ENCODE data around the gene C1orf74. TPM values are rescaled to one million over a fixed set of nuclear protein-coding genes. Genes with fewer than 3 reads are reported as not detected.

The C1orf74 gene
- total RNA-seq, 1 experiment from 2014 or later = 4.6 TPM

DNA sequence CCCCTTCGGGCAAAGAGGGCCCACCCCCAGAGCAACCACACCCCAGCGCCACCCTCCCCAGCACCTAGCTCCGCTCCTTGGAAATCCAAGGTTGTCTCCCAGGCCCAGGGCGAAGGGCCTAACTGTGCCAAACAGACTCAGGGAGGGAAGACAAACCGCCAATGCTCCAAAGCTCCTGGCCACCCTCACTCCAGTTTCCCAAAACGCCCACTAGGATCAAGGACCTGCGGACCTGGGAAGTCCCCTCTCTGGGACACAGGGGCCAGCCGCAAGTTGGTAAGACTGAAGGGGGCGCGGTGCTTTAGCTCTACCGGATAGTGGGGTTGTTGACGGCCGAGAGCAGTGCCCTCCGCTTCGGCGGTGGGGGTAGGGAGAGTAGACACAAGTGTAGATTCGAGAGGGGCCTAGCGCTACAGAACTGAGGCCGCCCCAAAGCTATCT, 21.0 kb upstream of the C1orf74 start:
- Mint-ChIP-seq H3K27ac (peak overlapping the region; percentile 92; the same call in 1 of the 2 replicates), H3K4me1 (peaks cover 13% of the 10 kb centered on the region), H3K36me3 (no peaks in the 10 kb centered on the region), H3K9me3 (no peaks in the 10 kb centered on the region), H3K27me3 (ENCODE audit: low read depth) (no peaks in the 10 kb centered on the region; the same call in none of the 2 replicates), H3K4me3 (peak overlapping the region; percentile 98)
- peak; percentile 73 for ATAC-seq
- CTCF ChIA-PET = interaction anchor here (1.0 to 2.2 kb wide), 9 partner anchors 10 to 569 kb away, joined by 3 to 20 read pairs (median 6); partner anchors contain the start of genes C1orf74 and UTP25
- TF ChIP-seq OVOL2 (CRISPR knock-in tag; IDR thresholded peaks at IDR 0.05; ENCODE audit: borderline replicate concordance) (no peak), ATF1 (CRISPR knock-in tag; IDR thresholded peaks at IDR 0.05) (no peak)
- TF ChIP-seq, protein P1, sequence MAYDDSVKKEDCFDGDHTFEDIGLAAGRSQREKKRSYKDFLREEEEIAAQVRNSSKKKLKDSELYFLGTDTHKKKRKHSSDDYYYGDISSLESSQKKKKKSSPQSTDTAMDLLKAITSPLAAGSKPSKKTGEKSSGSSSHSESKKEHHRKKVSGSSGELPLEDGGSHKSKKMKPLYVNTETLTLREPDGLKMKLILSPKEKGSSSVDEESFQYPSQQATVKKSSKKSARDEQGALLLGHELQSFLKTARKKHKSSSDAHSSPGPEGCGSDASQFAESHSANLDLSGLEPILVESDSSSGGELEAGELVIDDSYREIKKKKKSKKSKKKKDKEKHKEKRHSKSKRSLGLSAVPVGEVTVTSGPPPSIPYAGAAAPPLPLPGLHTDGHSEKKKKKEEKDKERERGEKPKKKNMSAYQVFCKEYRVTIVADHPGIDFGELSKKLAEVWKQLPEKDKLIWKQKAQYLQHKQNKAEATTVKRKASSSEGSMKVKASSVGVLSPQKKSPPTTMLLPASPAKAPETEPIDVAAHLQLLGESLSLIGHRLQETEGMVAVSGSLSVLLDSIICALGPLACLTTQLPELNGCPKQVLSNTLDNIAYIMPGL (CRISPR knock-in tag; IDR thresholded peaks at IDR 0.05) = no peak
- DNase-seq (ENCODE audit: low spot score) = peak; percentile 56
- POLR2A ChIA-PET = interaction anchor here (0.6 to 1.7 kb wide), 6 partner anchors 10 to 1494 kb away, joined by 3 to 10 read pairs (median 4); partner anchors contain the start of genes C1orf74 and UTP25

DNA sequence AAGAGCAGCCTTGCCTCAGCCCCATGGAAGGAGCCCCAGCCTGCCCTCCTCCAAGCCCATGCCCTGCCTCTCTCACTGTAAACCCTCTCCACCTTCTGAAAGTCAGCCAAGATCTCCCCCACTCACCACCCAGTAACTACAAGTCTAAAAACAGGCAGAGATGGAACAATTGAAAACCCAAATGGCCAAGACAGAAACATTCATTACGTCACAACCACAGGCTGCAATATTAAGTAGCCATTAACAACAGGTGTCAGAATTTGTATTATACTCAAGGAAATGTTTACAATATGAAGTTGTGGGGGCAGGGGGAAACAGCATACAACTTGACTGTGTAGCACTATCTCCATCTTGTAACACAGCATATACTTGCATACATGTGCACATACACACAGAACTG, 19.2 kb upstream of the C1orf74 start:
- ChIA-PET CTCF (interaction anchor here (1.2 kb wide), 1 partner anchor 55 kb away, joined by 3 read pairs; no protein-coding TSS in a partner anchor), POLR2A (no interaction called here)
- no peak overlapping the region for H3K27ac Mint-ChIP-seq
- TF ChIP-seq, protein P2, sequence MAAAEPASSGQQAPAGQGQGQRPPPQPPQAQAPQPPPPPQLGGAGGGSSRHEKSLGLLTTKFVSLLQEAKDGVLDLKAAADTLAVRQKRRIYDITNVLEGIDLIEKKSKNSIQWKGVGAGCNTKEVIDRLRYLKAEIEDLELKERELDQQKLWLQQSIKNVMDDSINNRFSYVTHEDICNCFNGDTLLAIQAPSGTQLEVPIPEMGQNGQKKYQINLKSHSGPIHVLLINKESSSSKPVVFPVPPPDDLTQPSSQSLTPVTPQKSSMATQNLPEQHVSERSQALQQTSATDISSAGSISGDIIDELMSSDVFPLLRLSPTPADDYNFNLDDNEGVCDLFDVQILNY (CRISPR knock-in tag; IDR thresholded peaks at IDR 0.05) = no peak
- TF ChIP-seq, protein P3, sequence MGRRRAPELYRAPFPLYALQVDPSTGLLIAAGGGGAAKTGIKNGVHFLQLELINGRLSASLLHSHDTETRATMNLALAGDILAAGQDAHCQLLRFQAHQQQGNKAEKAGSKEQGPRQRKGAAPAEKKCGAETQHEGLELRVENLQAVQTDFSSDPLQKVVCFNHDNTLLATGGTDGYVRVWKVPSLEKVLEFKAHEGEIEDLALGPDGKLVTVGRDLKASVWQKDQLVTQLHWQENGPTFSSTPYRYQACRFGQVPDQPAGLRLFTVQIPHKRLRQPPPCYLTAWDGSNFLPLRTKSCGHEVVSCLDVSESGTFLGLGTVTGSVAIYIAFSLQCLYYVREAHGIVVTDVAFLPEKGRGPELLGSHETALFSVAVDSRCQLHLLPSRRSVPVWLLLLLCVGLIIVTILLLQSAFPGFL (CRISPR knock-in tag; IDR thresholded peaks at IDR 0.05; ENCODE audit: borderline replicate concordance) = no peak
- no peak for TF ChIP-seq CBFB (CRISPR knock-in tag; IDR thresholded peaks at IDR 0.05; ENCODE audit: low read depth)
- no peak for TF ChIP-seq NFYB (CRISPR knock-in tag; conservative IDR thresholded peaks at IDR 0.05; ENCODE audit: low read depth)
- TF ChIP-seq ZNF138 (CRISPR knock-in tag; conservative IDR thresholded peaks at IDR 0.05) = no peak
- TF ChIP-seq GTF2I (CRISPR knock-in tag; conservative IDR thresholded peaks at IDR 0.05) = no peak
- TF ChIP-seq EMX1 (CRISPR knock-in tag; IDR thresholded peaks at IDR 0.05) = no peak
- TF ChIP-seq, protein P4, sequence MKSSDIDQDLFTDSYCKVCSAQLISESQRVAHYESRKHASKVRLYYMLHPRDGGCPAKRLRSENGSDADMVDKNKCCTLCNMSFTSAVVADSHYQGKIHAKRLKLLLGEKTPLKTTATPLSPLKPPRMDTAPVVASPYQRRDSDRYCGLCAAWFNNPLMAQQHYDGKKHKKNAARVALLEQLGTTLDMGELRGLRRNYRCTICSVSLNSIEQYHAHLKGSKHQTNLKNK (CRISPR knock-in tag; IDR thresholded peaks at IDR 0.05) = no peak
- TF ChIP-seq, protein P5, sequence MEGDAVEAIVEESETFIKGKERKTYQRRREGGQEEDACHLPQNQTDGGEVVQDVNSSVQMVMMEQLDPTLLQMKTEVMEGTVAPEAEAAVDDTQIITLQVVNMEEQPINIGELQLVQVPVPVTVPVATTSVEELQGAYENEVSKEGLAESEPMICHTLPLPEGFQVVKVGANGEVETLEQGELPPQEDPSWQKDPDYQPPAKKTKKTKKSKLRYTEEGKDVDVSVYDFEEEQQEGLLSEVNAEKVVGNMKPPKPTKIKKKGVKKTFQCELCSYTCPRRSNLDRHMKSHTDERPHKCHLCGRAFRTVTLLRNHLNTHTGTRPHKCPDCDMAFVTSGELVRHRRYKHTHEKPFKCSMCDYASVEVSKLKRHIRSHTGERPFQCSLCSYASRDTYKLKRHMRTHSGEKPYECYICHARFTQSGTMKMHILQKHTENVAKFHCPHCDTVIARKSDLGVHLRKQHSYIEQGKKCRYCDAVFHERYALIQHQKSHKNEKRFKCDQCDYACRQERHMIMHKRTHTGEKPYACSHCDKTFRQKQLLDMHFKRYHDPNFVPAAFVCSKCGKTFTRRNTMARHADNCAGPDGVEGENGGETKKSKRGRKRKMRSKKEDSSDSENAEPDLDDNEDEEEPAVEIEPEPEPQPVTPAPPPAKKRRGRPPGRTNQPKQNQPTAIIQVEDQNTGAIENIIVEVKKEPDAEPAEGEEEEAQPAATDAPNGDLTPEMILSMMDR (IDR thresholded peaks at IDR 0.05) = no peak
- no peak for TF ChIP-seq ZBTB21 (CRISPR knock-in tag; IDR thresholded peaks at IDR 0.05; ENCODE audit: borderline replicate concordance)
- no peak for TF ChIP-seq JAZF1 (CRISPR knock-in tag; IDR thresholded peaks at IDR 0.05)
- TF ChIP-seq NR1H2 (CRISPR knock-in tag; IDR thresholded peaks at IDR 0.05) = no peak
- ATAC-seq (no peak), DNase-seq (ENCODE audit: low spot score) (no peak)
- H3K36me3 Mint-ChIP-seq = no peaks in the 10 kb centered on the region
- no peaks in the 10 kb centered on the region; the same call in 1 of the 2 replicates for H3K27me3 Mint-ChIP-seq (ENCODE audit: low read depth)
- no peaks in the 10 kb centered on the region for H3K9me3 Mint-ChIP-seq
- H3K4me3 Mint-ChIP-seq = no peak overlapping the region
- H3K4me1 Mint-ChIP-seq = peaks cover 13% of the 10 kb centered on the region

DNA sequence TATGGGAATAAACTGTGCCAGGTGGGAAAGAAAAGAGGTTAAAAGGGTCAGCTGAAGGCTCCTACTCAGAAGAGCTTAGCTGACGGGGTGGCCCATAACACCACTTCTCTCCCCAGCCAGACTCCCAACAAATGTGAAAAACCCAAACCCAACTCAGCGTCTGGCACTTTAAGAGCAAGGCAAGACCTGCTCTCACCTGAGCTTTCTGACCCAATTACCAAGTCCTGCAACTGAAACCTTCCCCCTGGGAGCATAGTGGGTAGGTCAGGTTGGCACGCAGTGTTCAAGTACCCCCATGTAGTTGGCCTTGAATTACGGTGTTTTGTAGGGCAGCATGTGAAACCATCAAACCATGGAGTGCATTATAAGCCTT, 18.4 kb upstream of the C1orf74 start:
- H3K4me3 Mint-ChIP-seq = no peak overlapping the region
- H3K9me3 Mint-ChIP-seq = no peaks in the 10 kb centered on the region
- H3K36me3 Mint-ChIP-seq = no peaks in the 10 kb centered on the region
- peaks cover 13% of the 10 kb centered on the region for H3K4me1 Mint-ChIP-seq
- DNase-seq (ENCODE audit: low spot score) (no peak), ATAC-seq (no peak)
- H3K27ac Mint-ChIP-seq = no peak overlapping the region
- ChIA-PET CTCF (interaction anchor here (1.2 kb wide), 1 partner anchor 55 kb away, joined by 3 read pairs; no protein-coding TSS in a partner anchor), POLR2A (no interaction called here)
- no peaks in the 10 kb centered on the region; the same call in 1 of the 2 replicates for H3K27me3 Mint-ChIP-seq (ENCODE audit: low read depth)
- TF ChIP-seq NFYB (CRISPR knock-in tag; conservative IDR thresholded peaks at IDR 0.05; ENCODE audit: low read depth) (no peak), JUN (CRISPR knock-in tag; IDR thresholded peaks at IDR 0.05) (no peak), IRF2 (CRISPR knock-in tag; IDR thresholded peaks at IDR 0.05; ENCODE audit: borderline replicate concordance, low read depth) (no peak), ZNF263 (CRISPR knock-in tag; IDR thresholded peaks at IDR 0.05; ENCODE audit: low read depth) (no peak), SP1 (CRISPR knock-in tag; conservative IDR thresholded peaks at IDR 0.05) (no peak), ELF4 (CRISPR knock-in tag; IDR thresholded peaks at IDR 0.05; ENCODE audit: low read depth) (no peak), CREM (CRISPR knock-in tag; IDR thresholded peaks at IDR 0.05) (no peak)
- TF ChIP-seq, protein P6, sequence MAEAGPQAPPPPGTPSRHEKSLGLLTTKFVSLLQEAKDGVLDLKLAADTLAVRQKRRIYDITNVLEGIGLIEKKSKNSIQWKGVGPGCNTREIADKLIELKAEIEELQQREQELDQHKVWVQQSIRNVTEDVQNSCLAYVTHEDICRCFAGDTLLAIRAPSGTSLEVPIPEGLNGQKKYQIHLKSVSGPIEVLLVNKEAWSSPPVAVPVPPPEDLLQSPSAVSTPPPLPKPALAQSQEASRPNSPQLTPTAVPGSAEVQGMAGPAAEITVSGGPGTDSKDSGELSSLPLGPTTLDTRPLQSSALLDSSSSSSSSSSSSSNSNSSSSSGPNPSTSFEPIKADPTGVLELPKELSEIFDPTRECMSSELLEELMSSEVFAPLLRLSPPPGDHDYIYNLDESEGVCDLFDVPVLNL (CRISPR knock-in tag; IDR thresholded peaks at IDR 0.05; ENCODE audit: borderline replicate concordance, low read depth) = no peak
- TF ChIP-seq, protein P7, sequence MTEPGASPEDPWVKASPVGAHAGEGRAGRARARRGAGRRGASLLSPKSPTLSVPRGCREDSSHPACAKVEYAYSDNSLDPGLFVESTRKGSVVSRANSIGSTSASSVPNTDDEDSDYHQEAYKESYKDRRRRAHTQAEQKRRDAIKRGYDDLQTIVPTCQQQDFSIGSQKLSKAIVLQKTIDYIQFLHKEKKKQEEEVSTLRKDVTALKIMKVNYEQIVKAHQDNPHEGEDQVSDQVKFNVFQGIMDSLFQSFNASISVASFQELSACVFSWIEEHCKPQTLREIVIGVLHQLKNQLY (CRISPR knock-in tag; IDR thresholded peaks at IDR 0.05) = no peak
- TF ChIP-seq, protein P8, sequence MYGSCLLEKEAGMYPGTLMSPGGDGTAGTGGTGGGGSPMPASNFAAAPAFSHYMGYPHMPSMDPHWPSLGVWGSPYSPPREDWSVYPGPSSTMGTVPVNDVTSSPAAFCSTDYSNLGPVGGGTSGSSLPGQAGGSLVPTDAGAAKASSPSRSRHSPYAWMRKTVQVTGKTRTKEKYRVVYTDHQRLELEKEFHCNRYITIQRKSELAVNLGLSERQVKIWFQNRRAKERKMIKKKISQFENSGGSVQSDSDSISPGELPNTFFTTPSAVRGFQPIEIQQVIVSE (CRISPR knock-in tag; IDR thresholded peaks at IDR 0.05; ENCODE audit: borderline replicate concordance) = no peak

Measured in WTC11 (cell line).